Hepatocyte (in vitro differentiated cells): Measurements from ENCODE around the gene PLEKHA8.

Source experiments
- CTCF ChIP-seq: fragments of 200-600 bp; sonication (generic); IDR thresholded peaks from 2 replicates; pipeline ENCODE4 v1.5.1; 2016; ENCODE audit warnings: antibody characterized with exemption, mild to moderate bottlenecking; ENCODE audit not compliant: poor library complexity
- EZH2 ChIP-seq: fragments of 200-600 bp; sonication (generic); IDR thresholded peaks from 2 replicates; pipeline ENCODE4 v1.6.1; 2016; ENCODE audit warnings: antibody characterized with exemption, mild to moderate bottlenecking, borderline replicate concordance
- EZH2phosphoT487 ChIP-seq: fragments of 200-600 bp; sonication (generic); IDR thresholded peaks from one replicate; pipeline ENCODE4 v1.6.1; 2018; ENCODE audit warnings: antibody characterized with exemption, mild to moderate bottlenecking, low read depth, moderate library complexity; ENCODE audit not compliant: unreplicated experiment, severe bottlenecking

DNA sequence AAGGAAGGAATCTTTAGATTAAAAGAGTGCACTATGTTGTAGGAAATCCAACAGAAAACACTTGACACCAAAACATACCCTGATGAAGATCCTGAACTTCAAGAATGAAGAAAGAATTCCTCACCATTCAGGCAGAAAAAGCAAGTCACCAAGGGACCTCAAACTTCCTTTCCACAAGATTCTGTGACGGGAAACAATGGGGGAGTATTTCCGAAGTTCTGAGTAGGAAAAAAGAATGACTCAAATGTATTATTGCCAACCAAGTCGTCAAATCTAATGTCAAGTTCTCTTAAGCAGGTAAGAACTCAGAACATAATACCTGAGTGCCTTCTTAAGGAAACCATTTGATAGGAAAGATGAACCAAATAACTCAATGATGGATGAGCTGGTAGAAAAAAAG lies 61.9 kb downstream of the PLEKHA8 start:
- TF ChIP-seq CTCF (no peak), EZH2 (no peak), EZH2phosphoT487 (no peak)
